Right ventricle myocardium superior (tissue), 1 donor: ENCODE measurements around the gene BMP2. TPM values are rescaled to one million over a fixed set of nuclear protein-coding genes. Genes with fewer than 3 reads are reported as not detected.

Experiments used
- ATAC-seq: fragments of 200-7000 bp; cut with Tn5 transposase; one replicate; pipeline ENCODE4 v1.9.1; 2020; ENCODE audit warnings: mild to moderate bottlenecking; ENCODE audit not compliant: poor library complexity
- DNase-seq: peaks from one replicate; pipeline ENCODE4 v3.0.0-alpha.2; 2020
- intact Hi-C: fragments of 100-400 bp; cut with DNase I; formaldehyde crosslinking; loops from one replicate; pipeline ENCODE4 v1.11.2; 2022
- long read RNA-seq: library from polyadenylated mRNA; unstranded; transcript quantifications from one replicate; pipeline ENCODE4 v2.0.0, GENCODE V29; 2021
- total RNA-seq: library from RNA; stranded (reverse); fragmentation: NEBNext Ultra II Directional; extraction: Animal tissue kit (Norgen Biotek cat#: 25700); gene quantifications from one replicate; pipeline ENCODE4 v1.2.1, GENCODE V29; 2021
- donor health status: DM: no; HTN: yes; CAD: no; lungs with severe emphysema.

The BMP2 gene
- total RNA-seq: 2.5 TPM
- long read RNA-seq, transcript BMP2-201 (3 exons, 3,601 nt): major isoform, 7 of 7 reads
- long read RNA-seq, partial matches to known transcripts: 0 of 7 reads
- long read RNA-seq, other reads (novel, unspliced or antisense): 0 of 7 reads

- ATAC-seq (peak; percentile 81), DNase-seq (peak; percentile 73)
- intact Hi-C loops: loop anchor here (10.0 kb wide), 1 partner anchor 133 kb away; no protein-coding TSS in a partner anchor
Observed at GRCh38 chr20:6767536-6768227, at the start of gene BMP2. Gene BMP2, plus strand, starts transcription at chr20:6767686. Its CDS starts 2,441 bp downstream, at chr20:6770127.

DNA sequence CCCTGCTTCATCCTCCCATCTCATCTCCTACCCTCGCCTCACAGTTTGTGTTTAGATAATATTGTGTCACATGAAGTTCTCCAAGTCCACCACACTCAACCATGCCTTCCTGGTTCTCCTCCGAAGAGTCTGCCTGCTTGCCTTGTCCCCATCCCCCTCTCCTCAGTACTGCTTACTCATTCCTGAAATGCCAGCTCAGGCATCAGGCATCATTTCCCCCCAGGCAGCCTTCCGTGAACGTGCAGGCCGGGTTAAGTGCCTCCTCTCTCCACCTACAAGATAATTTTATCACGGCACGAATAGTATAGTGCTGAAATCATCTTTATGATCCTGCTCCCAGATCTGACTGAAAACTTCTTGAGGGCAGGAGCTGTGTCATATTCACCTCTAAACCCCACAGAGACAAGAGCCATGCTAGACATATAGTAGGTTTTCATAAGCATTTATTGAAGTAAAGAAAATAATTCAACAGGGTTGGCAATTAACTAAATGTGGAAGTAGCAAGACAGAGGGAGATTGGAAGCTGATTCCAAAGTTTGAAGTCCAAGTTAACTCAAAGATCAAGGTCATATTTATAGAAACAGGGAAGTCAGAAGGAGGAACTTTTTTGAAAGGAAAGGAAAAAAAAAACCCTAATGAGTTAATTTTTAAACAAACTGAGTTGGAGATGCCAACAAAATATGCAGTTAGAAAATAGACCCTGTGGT, 48.7 kb upstream of the BMP2 start:
- ATAC-seq (no peak), DNase-seq (no peak)
- intact Hi-C loops: no loop called here

GRCh38 chr20:6719369-6719721, 48.1 kb upstream of the BMP2 start:
- intact Hi-C loops: no loop called here
- no peak for ATAC-seq

DNA sequence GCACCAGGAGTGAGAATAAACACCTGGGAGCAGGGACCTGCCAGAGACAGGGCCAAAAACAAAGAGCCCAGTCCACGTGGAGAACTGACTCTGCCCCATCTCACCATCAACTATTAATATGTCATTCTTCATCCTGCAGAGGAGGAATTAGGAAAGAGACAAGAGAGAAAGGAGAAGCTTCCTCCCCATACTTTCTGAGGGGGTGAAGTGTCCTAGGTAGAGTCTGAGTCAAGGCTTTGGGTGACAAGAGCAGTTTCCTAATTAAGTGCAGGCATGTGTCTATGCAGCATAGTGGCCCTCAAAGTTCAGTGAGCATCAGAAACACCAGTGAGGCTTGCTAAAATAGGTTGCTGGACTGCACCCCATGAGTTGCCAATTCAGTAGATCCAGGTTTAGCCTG, 40.7 kb upstream of the BMP2 start:
- no peak for DNase-seq
- intact Hi-C loops: no loop called here
- ATAC-seq: no peak

More at GRCh38 chr20:6719369-6719721, 48.1 kb upstream of the BMP2 start:
- DNase-seq: no peak

DNA sequence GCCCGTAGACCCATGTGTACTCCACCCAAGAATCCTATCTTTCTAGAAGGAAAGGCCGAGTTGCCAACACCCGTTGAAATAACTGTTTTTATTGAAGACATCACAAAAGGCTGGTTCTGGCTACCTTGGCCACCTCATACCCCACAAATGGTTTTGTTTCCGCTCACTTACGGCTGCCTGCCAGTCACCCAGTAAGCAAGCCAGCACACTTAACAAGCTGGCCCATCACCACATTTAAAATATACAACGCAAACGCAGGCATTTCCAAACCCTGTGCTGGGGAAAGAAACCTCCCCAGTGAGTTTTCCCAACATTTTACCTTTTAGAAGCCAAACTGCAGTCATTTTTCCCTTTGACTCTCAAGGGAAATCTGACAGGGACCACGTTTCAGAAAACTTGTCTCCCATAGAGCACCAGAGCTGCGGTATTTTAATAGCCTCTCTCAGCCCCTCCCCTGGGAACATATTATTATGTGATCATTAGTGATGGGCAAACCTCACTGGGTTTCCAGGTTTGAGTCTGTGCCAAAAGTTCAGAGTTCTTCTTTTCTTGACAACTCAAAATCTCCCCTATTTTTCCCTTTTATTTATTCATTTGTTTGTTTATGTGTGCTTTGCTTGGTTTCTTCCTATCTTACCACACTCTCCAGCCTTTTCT, 36.7 kb upstream of the BMP2 start:
- ATAC-seq: no peak
- DNase-seq: no peak
- intact Hi-C loops: no loop called here

DNA sequence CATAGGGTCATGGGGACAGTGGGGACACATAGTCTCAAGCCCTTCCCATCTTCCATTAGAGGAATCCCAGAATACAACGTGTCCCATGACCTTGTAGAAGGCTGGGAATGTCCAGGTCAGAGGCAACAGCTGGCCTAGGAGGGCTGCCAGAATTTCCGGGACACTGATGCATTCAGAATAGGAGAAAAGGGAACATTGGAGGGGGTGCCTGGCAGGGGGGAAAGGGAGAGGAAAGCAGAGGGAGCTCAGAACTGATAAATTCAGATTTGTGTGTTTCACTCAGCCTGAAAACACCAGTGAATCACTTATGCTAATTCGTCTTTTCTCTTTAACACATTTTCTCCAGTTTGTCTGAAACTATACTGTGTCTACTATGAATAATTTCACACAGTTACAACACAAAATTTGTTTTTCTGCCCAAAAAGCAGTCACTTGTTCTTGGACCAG, 35.5 kb upstream of the BMP2 start:
- peak; percentile 87 for DNase-seq
- intact Hi-C loops: no loop called here
- peak; percentile 86 for ATAC-seq

- intact Hi-C loops: no loop called here
- ATAC-seq (no peak), DNase-seq (no peak)
Observed at GRCh38 chr20:6732851-6733250, 34.6 kb upstream of the BMP2 start.

DNA sequence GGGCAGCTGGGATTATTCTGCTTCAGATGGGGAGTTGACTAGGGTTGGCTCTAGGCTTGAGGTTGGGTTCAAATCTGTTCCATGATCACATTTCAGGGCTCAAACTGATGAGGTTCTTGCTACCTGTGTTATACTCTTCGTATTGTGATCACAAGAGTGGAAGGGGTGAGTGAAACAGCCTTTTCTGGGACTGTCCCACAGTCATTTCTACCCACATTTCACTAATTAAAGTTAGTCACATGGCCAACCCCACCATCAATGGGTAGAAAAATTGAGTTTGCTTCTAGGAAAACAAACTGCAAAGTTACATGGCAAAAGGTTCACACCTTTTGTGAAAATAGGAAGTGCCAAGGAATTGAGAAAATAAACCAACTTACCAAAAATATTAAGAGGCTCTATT, 33.5 kb upstream of the BMP2 start:
- DNase-seq: no peak
- intact Hi-C loops: no loop called here
- no peak for ATAC-seq

DNA sequence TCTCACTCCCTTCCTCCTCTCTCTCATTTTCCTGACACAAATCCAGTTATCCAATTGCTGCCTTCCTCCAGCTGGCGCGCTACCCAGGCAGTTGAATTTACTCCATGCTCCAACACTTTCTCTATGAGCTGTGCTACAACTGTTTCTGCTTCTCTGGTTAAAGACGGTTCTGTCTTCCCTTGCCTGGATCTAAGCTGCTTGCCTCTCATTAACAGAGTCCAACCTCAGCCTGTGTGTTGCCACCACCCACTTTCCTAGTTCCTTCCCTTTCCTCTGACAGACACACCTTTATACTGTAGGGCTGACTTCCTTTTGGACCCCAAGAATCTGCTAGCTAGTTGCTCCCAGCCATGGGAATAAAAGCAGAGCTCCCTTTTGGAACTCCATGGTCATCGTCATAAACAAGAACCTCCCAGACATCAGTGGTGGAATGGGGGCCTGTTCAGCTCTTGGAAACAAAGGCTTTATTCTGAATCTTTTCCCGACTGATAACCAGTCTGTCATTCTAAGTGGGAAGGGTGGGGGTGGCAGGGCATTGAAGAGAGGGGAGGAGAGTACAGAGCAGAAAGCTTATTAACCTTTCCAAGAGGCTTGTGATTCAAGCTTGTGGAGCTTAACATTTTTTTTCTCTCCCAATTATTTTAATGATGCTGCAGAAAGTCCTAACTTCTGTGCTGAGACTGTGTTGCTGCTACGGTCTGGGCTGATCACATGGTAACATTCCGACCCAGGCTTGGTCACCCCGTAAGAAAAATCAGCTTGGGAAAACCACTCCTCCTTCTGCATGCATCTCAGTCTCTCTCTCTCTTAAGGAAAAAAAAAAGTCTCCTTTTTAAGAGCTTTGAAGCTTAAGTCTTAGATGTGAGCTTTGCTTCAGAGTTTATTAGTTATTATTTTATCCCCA, 31.3 kb upstream of the BMP2 start:
- DNase-seq: peak; percentile 61
- peak; percentile 40 for ATAC-seq
- intact Hi-C loops: no loop called here

GRCh38 chr20:6739406-6739805, 28.1 kb upstream of the BMP2 start:
- DNase-seq: no peak
- peak; percentile 78 for ATAC-seq

GRCh38 chr20:6740096-6740495, 27.4 kb upstream of the BMP2 start:
- DNase-seq (no peak), ATAC-seq (no peak)
- intact Hi-C loops: no loop called here

More at GRCh38 chr20:6739406-6739805, 28.1 kb upstream of the BMP2 start:
- intact Hi-C loops: no loop called here

DNA sequence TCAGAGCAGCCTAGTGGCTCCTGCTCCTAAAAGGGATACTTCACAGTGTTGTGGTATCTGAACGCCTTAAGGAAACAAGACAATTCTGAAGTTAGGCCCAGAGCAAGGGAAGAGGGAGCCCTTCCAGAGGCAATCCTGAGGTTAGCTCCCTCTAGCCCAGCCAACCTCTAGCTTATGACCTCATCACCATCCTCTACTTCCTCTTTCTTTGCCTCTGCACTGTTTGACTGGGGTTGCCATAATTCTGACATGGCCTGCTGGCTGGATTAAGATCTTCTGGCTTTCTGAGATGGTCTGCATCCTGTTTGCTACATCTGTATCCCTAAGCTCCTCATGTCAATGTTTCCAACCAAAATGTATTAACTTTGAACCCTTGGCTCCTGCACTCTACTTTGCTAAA, 23.3 kb upstream of the BMP2 start:
- intact Hi-C loops: no loop called here
- DNase-seq (no peak), ATAC-seq (no peak)

DNA sequence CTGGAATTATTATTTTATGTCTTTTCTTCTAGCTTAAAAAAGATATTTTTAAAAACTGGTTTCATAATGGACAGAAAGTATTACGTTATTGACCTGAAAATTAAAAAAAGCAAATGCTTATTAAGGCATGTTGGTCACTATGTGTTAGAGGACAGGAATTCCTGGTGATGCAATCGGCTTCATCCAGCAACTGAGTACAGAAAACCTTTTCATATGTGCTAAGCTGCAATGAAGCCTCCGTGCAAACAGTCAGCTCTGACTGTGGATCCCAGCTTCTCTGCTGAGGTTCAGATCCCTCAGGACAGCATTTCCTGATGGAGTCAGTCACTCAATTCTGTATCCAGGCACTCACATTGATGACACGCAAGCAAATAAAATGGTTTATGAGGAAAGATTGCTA, 22.7 kb upstream of the BMP2 start:
- DNase-seq: no peak
- intact Hi-C loops: no loop called here
- ATAC-seq: no peak

- DNase-seq (no peak), ATAC-seq (no peak)
- intact Hi-C loops: no loop called here
Observed at GRCh38 chr20:6746901-6747609, 20.4 kb upstream of the BMP2 start.

- intact Hi-C loops: no loop called here
- ATAC-seq: no peak
- DNase-seq: no peak
Observed at GRCh38 chr20:6750438-6750837, 17.0 kb upstream of the BMP2 start.

- no peak for ATAC-seq
- intact Hi-C loops: no loop called here
Observed at GRCh38 chr20:6756693-6757595, 10.5 kb upstream of the BMP2 start.

GRCh38 chr20:6764619-6765018, 2.9 kb upstream of the BMP2 start:
- no peak for ATAC-seq
- intact Hi-C loops: loop anchor here (5.0 to 10.0 kb wide), 2 partner anchors 130 to 518 kb away; no protein-coding TSS in a partner anchor

More at GRCh38 chr20:6756693-6757595, 10.5 kb upstream of the BMP2 start:
- no peak for DNase-seq

More at GRCh38 chr20:6764619-6765018, 2.9 kb upstream of the BMP2 start:
- no peak for DNase-seq
